AG04450 (cell line): ENCODE data around the gene RRP36. TPM values are rescaled to one million over a fixed set of nuclear protein-coding genes. Genes with fewer than 3 reads are reported as not detected.
"Not testable (repeated sequence)": the region's sequence is repeated elsewhere in the genome, so short reads cannot be mapped to it uniquely, and the experiment has no call there.

Source experiments
- CTCF ChIA-PET: fragments of 300-600, 350-600 bp; formaldehyde crosslinking; extraction: SDS; loops from one replicate; lab custom pipeline; 2022; ENCODE audit warnings: antibody characterized with exemption, inconsistent platforms; lab: Charles Lee
- POLR2A ChIA-PET: fragments of 350-600 bp; formaldehyde crosslinking; extraction: SDS; loops from one replicate; lab custom pipeline; 2021; ENCODE audit warnings: antibody characterized with exemption, inconsistent platforms; lab: Yijun Ruan, JAX
- DNase-seq: peaks from one replicate; pipeline ENCODE4 v3.0.0-alpha.2; 2011; ENCODE audit warnings: low read depth, low spot score
- H3K27ac ChIP-seq: one replicate; pipeline ENCODE4 v1.5.1; 2012; ENCODE audit warnings: low read depth, low read length, control low read depth
- H3K27me3 ChIP-seq: one replicate; pipeline ENCODE4 v1.6.0; 2012; ENCODE audit warnings: low read length; ENCODE audit not compliant: control insufficient read depth, insufficient read depth
- H3K4me3 ChIP-seq: 2 replicates; pipeline ENCODE4 v1.5.1; 2011; ENCODE audit warnings: mild to moderate bottlenecking, low read depth, low read length, control low read depth
- H3K9me3 ChIP-seq: 2 replicates; pipeline ENCODE4 v1.5.1; 2012; ENCODE audit warnings: low read length; ENCODE audit not compliant: control insufficient read depth, insufficient read depth
- CTCF ChIP-seq: IDR thresholded peaks from 2 replicates; pipeline ENCODE4 v1.5.1; 2011; ENCODE audit warnings: low read depth, low read length, control low read depth, inconsistent platforms
- polyA plus RNA-seq: library from polyadenylated mRNA; depleted of rRNA; stranded (reverse); fragments of >200 nt; gene quantifications from 2 replicates; pipeline ENCODE4 v1.2.3, GENCODE V29; 2011

The RRP36 gene
- polyA plus RNA-seq, 1 experiment, result 54.0 TPM

- no peak overlapping the region for H3K27ac ChIP-seq
- no peaks in the 10 kb centered on the region for H3K9me3 ChIP-seq
- no peak overlapping the region for H3K4me3 ChIP-seq
- H3K27me3 ChIP-seq, result no peaks in the 10 kb centered on the region
- CTCF ChIA-PET, result no interaction called here
- no peak for TF ChIP-seq CTCF
- POLR2A ChIA-PET, result no interaction called here
- DNase-seq, result no peak
These were observed 31.5 kb upstream of the RRP36 start for GRCh38 chr6:42989923-42990322.

- no peak for TF ChIP-seq CTCF
- H3K27me3 ChIP-seq, result no peaks in the 10 kb centered on the region
- no peak overlapping the region for H3K4me3 ChIP-seq
- no peaks in the 10 kb centered on the region for H3K9me3 ChIP-seq
- H3K27ac ChIP-seq, result no peak overlapping the region
- POLR2A ChIA-PET, result no interaction called here
- DNase-seq, result no peak
- CTCF ChIA-PET, result no interaction called here
These were observed 28.0 kb upstream of the RRP36 start for GRCh38 chr6:42993445-42993844.

- CTCF ChIA-PET, result interaction anchor here (1.0 to 1.1 kb wide), 4 partner anchors 10 to 67 kb away, joined by 3 to 7 read pairs (median 4); partner anchors contain the start of gene CNPY3
- POLR2A ChIA-PET, result no interaction called here
- no peaks in the 10 kb centered on the region for H3K9me3 ChIP-seq
- TF ChIP-seq CTCF, result peak; percentile 35
- H3K27me3 ChIP-seq, result no peaks in the 10 kb centered on the region
- no peak overlapping the region for H3K4me3 ChIP-seq
- no peak for DNase-seq
- no peak overlapping the region for H3K27ac ChIP-seq
These were observed 24.9 kb upstream of the RRP36 start for GRCh38 chr6:42996513-42996912.

GRCh38 chr6:42998205-42998604, 23.2 kb upstream of the RRP36 start:
- POLR2A ChIA-PET, H3K9me3 ChIP-seq, H3K27ac ChIP-seq, CTCF ChIA-PET, DNase-seq, H3K4me3 ChIP-seq, H3K27me3 ChIP-seq: not testable (repeated sequence)

GRCh38 chr6:43001843-43002242, 19.6 kb upstream of the RRP36 start:
- DNase-seq, result no peak
- Histone ChIP-seq H3K9me3 (no peaks in the 10 kb centered on the region; the same call in 1 of the 2 replicates), H3K27ac (no peak overlapping the region), H3K27me3 (no peaks in the 10 kb centered on the region), H3K4me3 (no peak overlapping the region)
- ChIA-PET POLR2A (no interaction called here), CTCF (no interaction called here)
- no peak for TF ChIP-seq CTCF

GRCh38 chr6:43005844-43006243, 15.6 kb upstream of the RRP36 start:
- no peak for DNase-seq
- TF ChIP-seq CTCF, result no peak
- no peaks in the 10 kb centered on the region; the same call in 1 of the 2 replicates for H3K9me3 ChIP-seq
- H3K27me3 ChIP-seq, result no peaks in the 10 kb centered on the region
- no peak overlapping the region for H3K27ac ChIP-seq
- H3K4me3 ChIP-seq, result no peak overlapping the region
- CTCF ChIA-PET, result interaction anchor here (1.4 kb wide), 1 partner anchor 105 kb away, joined by 4 read pairs; no protein-coding TSS in a partner anchor
- POLR2A ChIA-PET, result interaction anchor here (0.6 to 1.4 kb wide), 2 partner anchors 8 to 188 kb away, joined by 3 to 4 read pairs; partner anchors contain the start of genes KLHDC3 and MEA1
